ENCODE results near the gene SLC35B1.

Gene SLC35B1

GRCh38 chr17:49659661-49660382 is 47.9 kb downstream of the SLC35B1 start:
- DNase-seq (ENCODE audit: low read depth in 2 of 2): no peak
- no peak overlapping the region for H3K4me3 ChIP-seq (replicated peaks in 1 of 2; ENCODE audit: low read depth in 2 of 2, low read length in 2 of 2)
- TF ChIP-seq, protein P1, sequence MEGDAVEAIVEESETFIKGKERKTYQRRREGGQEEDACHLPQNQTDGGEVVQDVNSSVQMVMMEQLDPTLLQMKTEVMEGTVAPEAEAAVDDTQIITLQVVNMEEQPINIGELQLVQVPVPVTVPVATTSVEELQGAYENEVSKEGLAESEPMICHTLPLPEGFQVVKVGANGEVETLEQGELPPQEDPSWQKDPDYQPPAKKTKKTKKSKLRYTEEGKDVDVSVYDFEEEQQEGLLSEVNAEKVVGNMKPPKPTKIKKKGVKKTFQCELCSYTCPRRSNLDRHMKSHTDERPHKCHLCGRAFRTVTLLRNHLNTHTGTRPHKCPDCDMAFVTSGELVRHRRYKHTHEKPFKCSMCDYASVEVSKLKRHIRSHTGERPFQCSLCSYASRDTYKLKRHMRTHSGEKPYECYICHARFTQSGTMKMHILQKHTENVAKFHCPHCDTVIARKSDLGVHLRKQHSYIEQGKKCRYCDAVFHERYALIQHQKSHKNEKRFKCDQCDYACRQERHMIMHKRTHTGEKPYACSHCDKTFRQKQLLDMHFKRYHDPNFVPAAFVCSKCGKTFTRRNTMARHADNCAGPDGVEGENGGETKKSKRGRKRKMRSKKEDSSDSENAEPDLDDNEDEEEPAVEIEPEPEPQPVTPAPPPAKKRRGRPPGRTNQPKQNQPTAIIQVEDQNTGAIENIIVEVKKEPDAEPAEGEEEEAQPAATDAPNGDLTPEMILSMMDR (IDR thresholded peaks at IDR 0.05; ENCODE audit: low read depth, low read length): no peak

DNA sequence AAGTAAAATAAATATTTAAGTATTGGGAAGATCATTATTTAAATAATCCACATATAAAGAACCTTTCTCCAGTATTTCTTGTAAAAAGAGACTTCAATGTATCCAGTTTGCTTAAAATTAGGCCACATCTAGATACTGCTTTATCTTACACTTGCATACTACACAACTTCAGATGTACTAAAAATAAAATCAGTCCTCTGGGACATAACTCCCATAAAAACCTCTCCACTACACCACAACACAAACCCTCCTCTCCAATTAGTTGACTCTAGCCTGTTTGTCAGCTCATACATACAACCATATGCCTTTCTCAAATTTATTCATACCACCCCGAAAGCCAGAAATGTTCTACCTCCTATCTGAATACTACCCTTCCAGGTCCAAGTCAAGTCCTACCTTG is 51.5 kb downstream of the SLC35B1 start:
- DNase-seq (ENCODE audit: low read depth in 2 of 2): no peak
- TF ChIP-seq, protein P1 (IDR thresholded peaks at IDR 0.05; ENCODE audit: low read depth, low read length): no peak
- no peak overlapping the region for H3K4me3 ChIP-seq (replicated peaks in 1 of 2; ENCODE audit: low read depth in 2 of 2, low read length in 2 of 2)
